OCI-LY7 (cell line): ENCODE results near the gene THAP7.

ENCODE experiments used
- EZH2phosphoT487 ChIP-seq: fragments of 200-600 bp; sonication (generic); IDR thresholded peaks from 2 replicates; pipeline ENCODE4 v1.6.1; 2018; ENCODE audit warnings: low read depth, borderline replicate concordance, mild to moderate bottlenecking, mixed run types, antibody characterized with exemption, low read length, moderate library complexity, mixed read lengths
- TF ChIP-seq, protein P1 (sequence below): fragments of 200-600 bp; sonication (generic); conservative IDR thresholded peaks from 2 replicates; pipeline ENCODE4 v1.5.1; 2014; ENCODE audit warnings: mild to moderate bottlenecking, antibody characterized with exemption, low read length, moderate library complexity, mixed read lengths

DNA sequence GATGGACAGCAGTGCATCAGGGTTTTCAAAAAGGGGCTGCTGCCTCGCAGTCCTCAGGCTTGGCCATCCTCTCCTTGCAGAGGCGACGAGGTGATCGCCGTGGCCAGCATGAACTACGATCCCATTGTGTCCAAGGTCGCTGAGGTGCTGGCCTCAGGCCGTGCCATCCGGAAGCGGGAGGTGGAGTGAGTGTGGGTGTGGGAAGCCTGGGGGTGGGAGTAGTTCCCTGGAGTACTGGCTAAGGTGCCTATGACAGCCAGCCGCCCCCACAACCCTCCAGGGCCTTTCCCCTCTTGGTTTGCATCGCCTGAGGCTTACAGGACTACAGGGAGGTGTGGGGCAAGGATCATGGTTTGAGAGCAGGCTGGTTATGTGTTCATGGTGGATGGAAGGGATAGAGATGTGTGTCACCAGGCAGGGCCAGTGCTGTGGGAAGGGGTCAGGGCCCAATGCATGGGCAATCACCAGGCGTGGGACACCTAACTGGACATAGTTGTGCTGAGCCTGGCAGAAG lies 21.9 kb downstream of the THAP7 start:
- TF ChIP-seq, protein P1, sequence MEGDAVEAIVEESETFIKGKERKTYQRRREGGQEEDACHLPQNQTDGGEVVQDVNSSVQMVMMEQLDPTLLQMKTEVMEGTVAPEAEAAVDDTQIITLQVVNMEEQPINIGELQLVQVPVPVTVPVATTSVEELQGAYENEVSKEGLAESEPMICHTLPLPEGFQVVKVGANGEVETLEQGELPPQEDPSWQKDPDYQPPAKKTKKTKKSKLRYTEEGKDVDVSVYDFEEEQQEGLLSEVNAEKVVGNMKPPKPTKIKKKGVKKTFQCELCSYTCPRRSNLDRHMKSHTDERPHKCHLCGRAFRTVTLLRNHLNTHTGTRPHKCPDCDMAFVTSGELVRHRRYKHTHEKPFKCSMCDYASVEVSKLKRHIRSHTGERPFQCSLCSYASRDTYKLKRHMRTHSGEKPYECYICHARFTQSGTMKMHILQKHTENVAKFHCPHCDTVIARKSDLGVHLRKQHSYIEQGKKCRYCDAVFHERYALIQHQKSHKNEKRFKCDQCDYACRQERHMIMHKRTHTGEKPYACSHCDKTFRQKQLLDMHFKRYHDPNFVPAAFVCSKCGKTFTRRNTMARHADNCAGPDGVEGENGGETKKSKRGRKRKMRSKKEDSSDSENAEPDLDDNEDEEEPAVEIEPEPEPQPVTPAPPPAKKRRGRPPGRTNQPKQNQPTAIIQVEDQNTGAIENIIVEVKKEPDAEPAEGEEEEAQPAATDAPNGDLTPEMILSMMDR: no peak
- TF ChIP-seq EZH2phosphoT487: no peak
